KBM-7 (cell line): ENCODE data around the gene PAXX.

Experiments
- DNase-seq: peaks from one replicate; pipeline ENCODE4 v3.0.0-alpha.2; 2015
- in situ Hi-C: fragments of 300-500 bp; cut with MboI; formaldehyde crosslinking; loops from 2 replicates; pipeline ENCODE4 v1.14.3; 2020; ENCODE audit warnings: low sequenced_read_pairs, low pct_unique_long_range_greater_than_20kb, mixed read lengths

PAXX gene

GRCh38 chr9:136978865-136979544 is 13.2 kb upstream of the PAXX start:
- no peak for DNase-seq
- in situ Hi-C loops, result no loop called here

- in situ Hi-C loops, result no loop called here
- DNase-seq, result no peak
Observed at GRCh38 chr9:136979769-136980587, 12.2 kb upstream of the PAXX start.

- in situ Hi-C loops, result no loop called here
Observed at GRCh38 chr9:136980669-136981478, 11.3 kb upstream of the PAXX start.

GRCh38 chr9:136981588-136982231 is 10.5 kb upstream of the PAXX start:
- no peak for DNase-seq
- in situ Hi-C loops, result no loop called here

More at GRCh38 chr9:136980669-136981478, 11.3 kb upstream of the PAXX start:
- no peak for DNase-seq

- in situ Hi-C loops, result no loop called here
- DNase-seq, result no peak
Observed at GRCh38 chr9:136982232-136983051, 9.8 kb upstream of the PAXX start, which contains the start of gene LCNL1. TSS of gene LCNL1 (plus strand) at chr9:136982993. CDS start at chr9:136983587, 594 bp downstream.

- in situ Hi-C loops, result no loop called here
Observed at GRCh38 chr9:136983167-136983566, 9.1 kb upstream of the PAXX start.

GRCh38 chr9:136983656-136984314 is 8.4 kb upstream of the PAXX start:
- in situ Hi-C loops, result no loop called here

More at GRCh38 chr9:136983167-136983566, 9.1 kb upstream of the PAXX start:
- DNase-seq, result no peak

GRCh38 chr9:136984464-136985026 is 7.7 kb upstream of the PAXX start:
- in situ Hi-C loops, result no loop called here
- no peak for DNase-seq

More at GRCh38 chr9:136983656-136984314, 8.4 kb upstream of the PAXX start:
- no peak for DNase-seq

GRCh38 chr9:136985027-136985602 is 7.1 kb upstream of the PAXX start:
- in situ Hi-C loops, result no loop called here
- no peak for DNase-seq

- in situ Hi-C loops, result no loop called here
- DNase-seq, result no peak
Observed at GRCh38 chr9:136985853-136986252, 6.4 kb upstream of the PAXX start.

- no peak for DNase-seq
- in situ Hi-C loops, result no loop called here
Observed at GRCh38 chr9:136988872-136989271, 3.4 kb upstream of the PAXX start.

GRCh38 chr9:136990242-136990911 is 1.8 kb upstream of the PAXX start:
- no peak for DNase-seq
- in situ Hi-C loops, result no loop called here

- in situ Hi-C loops, result no loop called here
- no peak for DNase-seq
Observed at GRCh38 chr9:136992819-136993369, 672 bp downstream of the PAXX start.

- in situ Hi-C loops, result no loop called here
- no peak for DNase-seq
Observed at GRCh38 chr9:136994180-136994887, 2.1 kb downstream of the PAXX start.

GRCh38 chr9:136994888-136995230 is 2.6 kb downstream of the PAXX start:
- in situ Hi-C loops, result no loop called here
- DNase-seq, result no peak

- no peak for DNase-seq
- in situ Hi-C loops, result no loop called here
Observed at GRCh38 chr9:136995362-136995761, 3.1 kb downstream of the PAXX start.
